Kidney capillary endothelial cell (primary cell): ENCODE measurements around the gene DNTT.
A peak's percentile ranks its signal among the peaks of the same experiment; 100 is the strongest.

ENCODE experiments used
- DNase-seq: peaks from one replicate; pipeline ENCODE4 v3.0.0-alpha.2; 2018; ENCODE audit warnings: low spot score

DNTT gene

DNA sequence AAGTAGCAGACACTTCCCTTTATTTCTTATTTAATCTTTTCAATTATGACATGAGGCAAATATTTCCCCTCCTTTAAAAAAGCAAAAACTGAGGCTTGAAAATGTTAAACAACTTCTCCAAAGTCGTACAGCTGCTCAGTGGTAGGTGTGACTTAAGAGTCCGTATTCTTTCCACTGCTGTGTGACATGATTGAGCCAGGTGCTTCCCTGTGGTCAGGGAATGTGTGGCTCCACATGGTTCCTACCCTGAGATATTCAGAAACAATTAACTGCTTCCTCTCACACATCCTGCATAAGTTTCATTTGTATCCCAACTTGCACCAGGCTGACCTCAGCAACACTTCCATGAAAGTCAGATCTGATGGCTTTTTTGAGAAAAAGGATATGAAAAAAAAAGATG lies 41.0 kb downstream of the DNTT start:
- no peak for DNase-seq

- no peak for DNase-seq
These were observed 42.1 kb downstream of the DNTT start for GRCh38 chr10:96346295-96346694.

DNA sequence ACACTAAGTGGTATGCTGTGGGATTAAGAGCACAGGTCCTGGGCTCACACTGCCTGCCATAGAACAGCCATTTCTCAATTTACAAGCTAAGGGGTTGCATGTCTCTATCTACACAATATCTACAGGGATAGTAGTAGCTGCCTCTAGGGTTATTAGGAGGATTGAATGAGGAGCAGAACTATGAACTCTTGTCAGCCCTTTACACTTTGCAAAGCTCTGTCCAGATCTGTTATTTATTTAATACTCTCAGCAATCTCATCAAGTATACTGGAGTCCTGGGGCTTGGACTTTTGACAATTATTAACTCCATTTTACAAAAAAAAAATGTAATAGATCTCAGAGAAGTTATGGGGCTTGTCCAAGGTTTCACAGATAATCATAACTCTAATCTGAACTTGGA lies 47.8 kb downstream of the DNTT start:
- no peak for DNase-seq

DNA sequence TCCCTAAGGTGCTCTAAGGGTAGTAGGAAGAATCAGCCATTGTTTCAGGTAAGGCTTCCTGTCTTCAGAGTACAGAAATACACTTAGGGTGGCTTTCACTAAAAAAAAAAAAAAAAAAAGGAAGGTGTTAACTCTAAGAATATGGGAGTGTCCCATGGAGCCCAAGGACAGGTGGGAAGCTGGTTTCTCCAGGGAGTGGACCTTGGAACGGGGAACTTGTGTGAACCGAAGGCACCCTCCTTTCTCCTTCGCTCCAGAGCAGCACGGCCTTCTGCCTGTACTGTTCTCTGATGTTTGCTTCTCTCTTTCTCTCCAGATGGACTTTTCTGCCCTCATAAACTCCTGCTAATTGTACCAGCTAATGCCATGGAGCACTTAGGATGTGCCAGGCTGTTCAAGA lies 48.3 kb downstream of the DNTT start:
- DNase-seq, result no peak

DNA sequence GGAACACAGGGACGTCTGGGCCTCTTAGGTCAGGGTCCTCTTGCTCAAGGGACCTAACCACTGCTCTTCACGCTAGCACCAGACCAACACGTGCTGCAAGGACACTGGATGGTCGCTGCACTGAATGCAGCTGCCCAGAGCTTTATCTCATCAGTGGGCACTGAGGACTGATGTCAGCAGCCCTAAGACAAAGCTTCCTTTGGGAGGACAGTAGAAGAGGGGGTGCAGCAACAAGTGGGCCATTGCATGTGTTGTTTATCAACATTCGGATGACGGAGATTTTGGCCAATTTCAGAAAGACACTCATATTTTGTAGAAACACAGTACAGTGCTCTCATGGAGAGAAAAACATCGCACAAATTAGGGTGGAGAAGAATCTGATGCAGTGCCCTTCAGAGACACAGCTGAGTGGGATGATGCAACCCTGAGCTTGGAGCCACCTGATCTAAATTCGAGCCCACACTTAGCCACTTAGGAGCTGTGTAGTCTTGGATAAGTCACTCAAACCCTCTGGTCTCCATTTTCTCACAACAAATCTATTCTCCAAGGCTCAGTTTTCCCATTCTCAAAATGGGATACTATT lies 52.9 kb downstream of the DNTT start:
- no peak for DNase-seq

DNA sequence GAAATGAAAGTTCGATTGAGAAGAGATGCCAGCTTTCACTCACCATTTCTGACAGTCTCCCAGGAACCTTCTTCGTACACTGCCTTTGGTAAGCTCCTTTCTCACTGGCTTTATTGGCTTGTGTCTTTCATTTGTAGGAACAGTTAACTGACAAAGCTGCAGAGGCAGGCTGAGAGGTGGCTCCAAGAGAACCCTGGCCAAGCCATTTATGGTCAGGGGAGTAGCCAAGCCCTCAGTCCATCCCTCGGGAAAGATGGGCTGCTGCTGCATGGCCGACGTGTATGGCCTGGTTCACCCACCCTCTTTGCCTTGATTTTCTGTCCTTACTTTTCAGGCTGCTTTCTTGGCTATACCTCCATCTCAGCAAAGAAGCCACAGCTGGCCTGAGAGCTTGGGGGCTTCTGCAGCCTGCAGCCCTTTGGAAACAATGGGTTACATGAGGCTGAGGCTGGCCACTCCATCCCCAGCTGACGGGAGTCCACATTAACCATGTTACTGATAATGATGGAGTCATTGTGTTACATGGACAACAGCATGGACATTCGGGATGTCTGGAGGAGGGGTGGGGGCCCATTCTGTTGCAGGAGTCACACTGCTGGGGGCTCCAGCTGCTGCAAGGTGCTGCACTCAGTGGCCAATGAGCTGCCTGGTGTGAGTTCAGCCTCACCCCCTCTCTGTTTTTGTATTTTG lies 54.8 kb downstream of the DNTT start, which contains the start of gene OPALIN:
Gene OPALIN (minus strand): TSS at position 152 of the 690 bp plus-strand sequence. CDS start 106 bp downstream, at position 46.
- DNase-seq, result no peak

- DNase-seq, result no peak
These were observed 55.4 kb downstream of the DNTT start for GRCh38 chr10:96359616-96360015.

DNA sequence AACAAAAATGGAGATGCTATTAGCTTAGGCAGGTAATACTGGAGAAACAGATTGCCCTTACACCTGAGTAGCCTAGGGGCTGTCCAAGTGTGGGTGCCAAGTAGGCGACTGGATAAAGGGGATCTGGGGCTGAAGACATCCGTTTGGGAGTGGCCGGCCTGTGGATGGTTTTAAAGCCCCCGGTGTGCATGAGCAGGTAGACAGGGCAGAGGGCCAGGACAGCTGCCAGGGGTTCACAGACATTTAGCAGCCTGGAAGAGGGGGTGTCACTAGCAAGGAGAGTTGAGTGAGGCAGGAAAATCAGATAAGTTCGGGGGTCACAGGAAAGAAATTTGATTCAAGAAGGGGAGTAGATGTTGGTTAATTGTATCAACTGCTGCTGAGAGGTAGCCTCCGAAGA lies 56.1 kb downstream of the DNTT start:
- DNase-seq, result no peak

- DNase-seq, result no peak
These were observed 56.5 kb downstream of the DNTT start for GRCh38 chr10:96360766-96361165.

- no peak for DNase-seq
These were observed 61.3 kb downstream of the DNTT start for GRCh38 chr10:96365571-96365970.

- no peak for DNase-seq
These were observed 62.3 kb downstream of the DNTT start for GRCh38 chr10:96366508-96366907.

DNA sequence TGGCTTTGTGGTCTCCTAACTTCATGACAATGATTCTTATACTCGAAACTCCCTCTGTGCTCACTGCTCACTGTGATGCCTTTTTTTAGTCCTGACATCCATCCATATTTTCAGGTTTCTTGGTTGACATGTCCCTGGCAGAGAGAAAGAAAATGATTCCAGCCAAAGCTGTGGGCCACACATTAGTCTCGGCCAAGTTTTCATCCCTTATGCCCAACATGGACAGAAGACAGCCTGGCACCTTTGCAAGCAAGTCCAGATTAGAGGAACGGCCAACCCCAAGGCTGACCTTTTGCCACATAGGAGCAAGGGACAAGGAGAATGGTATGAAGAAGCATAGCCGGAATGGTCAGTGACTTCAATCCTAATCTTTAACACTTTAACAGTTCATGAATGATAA lies 63.2 kb downstream of the DNTT start:
- no peak for DNase-seq

GRCh38 chr10:96368971-96369370 lies 64.7 kb downstream of the DNTT start:
- DNase-seq, result no peak

GRCh38 chr10:96369890-96370583 lies 65.8 kb downstream of the DNTT start:
- no peak for DNase-seq

DNA sequence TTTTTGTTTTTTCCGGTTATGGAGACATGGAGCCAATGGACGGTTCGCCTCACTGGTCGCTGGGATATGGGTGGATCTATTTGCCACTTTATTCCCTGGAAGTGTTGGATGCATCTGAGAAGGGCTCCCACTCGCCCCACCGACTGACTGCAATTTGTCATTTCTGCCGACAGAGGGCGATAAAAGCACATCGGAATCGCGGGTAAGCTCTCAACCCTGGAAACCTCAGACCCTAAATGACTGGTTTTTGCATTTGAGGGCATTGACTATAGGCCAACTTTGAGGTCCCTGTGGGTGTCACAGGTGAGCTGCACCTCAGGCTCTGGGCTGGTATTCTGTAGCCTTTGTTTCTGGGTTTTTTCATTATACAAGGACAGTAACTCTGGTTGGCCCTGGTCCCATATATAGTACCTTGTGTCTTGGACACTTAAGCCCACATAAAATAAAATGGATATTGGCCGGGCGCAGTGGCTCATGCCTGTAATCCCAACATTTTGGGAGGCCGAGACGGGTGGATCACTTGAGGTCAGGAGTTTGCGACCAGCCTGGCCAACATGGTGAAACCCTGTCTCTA lies 66.4 kb downstream of the DNTT start:
- DNase-seq, result peak; percentile 24

GRCh38 chr10:96371356-96371755 lies 67.1 kb downstream of the DNTT start:
- DNase-seq, result no peak

DNA sequence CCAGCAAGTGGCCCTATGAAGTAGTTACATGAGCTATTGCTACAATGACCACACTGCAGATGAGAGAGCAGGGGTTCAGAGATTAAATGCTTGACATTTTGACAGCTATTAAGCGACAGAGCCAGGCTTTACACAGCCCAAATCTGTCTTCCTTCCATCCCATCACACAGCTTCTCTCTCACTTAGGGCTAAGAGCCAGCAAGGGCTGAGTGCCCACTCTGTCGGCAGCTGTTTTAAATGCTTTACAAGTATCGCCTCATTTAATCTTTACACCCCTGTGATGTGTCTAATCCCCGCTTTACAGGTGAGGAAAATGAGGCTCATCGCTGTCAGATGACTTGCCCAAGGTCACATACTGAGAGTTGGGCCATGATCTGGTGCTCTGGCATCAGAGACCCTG lies 69.8 kb downstream of the DNTT start:
- DNase-seq, result no peak

GRCh38 chr10:96374639-96374984 lies 70.4 kb downstream of the DNTT start:
- no peak for DNase-seq

GRCh38 chr10:96374985-96375830 lies 71.0 kb downstream of the DNTT start:
- peak; percentile 93 for DNase-seq

DNA sequence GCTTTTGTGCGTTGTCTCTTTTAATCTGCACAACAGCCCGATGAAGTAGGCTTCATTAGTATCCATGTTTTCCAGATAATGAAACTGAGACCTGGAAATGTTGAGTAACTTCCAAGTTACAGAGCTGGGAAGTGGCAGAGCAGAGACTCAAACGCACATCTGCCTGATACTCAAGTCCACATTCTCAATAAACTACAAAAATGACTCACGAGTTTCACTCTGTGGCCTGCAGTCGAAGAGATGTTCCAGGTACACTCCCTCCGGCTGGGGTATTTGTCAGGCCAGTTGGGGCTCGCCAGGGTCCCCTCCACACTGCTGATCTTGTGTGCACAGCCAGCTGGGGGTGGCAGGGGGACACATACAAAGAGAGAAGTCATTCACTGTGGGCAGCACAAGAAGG lies 72.2 kb downstream of the DNTT start:
- DNase-seq, result no peak

- no peak for DNase-seq
These were observed 73.6 kb downstream of the DNTT start for GRCh38 chr10:96377816-96378294.

GRCh38 chr10:96378741-96379140 lies 74.5 kb downstream of the DNTT start:
- no peak for DNase-seq
